K562 (cell line): ENCODE data around the gene TCEAL8. TPM values are rescaled to one million over a fixed set of nuclear protein-coding genes. Genes with fewer than 3 reads are reported as not detected.

ENCODE experiments used
- ADNP ChIP-seq: fragments of 200-800 bp; sonication (Bioruptor generic); IDR thresholded peaks from 2 replicates; pipeline ENCODE4 v1.6.1; 2016; ENCODE audit warnings: missing genetic modification characterization, missing compliant biosample characterization
- CTBP1 ChIP-seq: fragments of 450-650 bp; IDR thresholded peaks from 2 replicates; pipeline ENCODE4 v1.6.1; 2016; ENCODE audit warnings: borderline replicate concordance
- HDAC3 ChIP-seq: fragments of 450-650 bp; IDR thresholded peaks from 2 replicates; pipeline ENCODE4 v1.6.1; 2018; ENCODE audit warnings: borderline replicate concordance, mild to moderate bottlenecking, moderate library complexity; ENCODE audit not compliant: partially characterized antibody
- HMGXB4 ChIP-seq: sonication (generic); formaldehyde crosslinking; IDR thresholded peaks from 2 replicates; pipeline ENCODE4 v1.8.1; 2023; ENCODE audit warnings: mild to moderate bottlenecking, missing genetic modification reagents
- MBD2 ChIP-seq: sonication (generic); IDR thresholded peaks from 2 replicates; pipeline ENCODE4 v1.6.1; 2016; ENCODE audit warnings: low read depth, borderline replicate concordance
- NCOA6 ChIP-seq: fragments of 450-650 bp; IDR thresholded peaks from 2 replicates; pipeline ENCODE4 v1.6.1; 2017; ENCODE audit warnings: mild to moderate bottlenecking
- NR2C2 ChIP-seq, 2 experiments: fragments of 200-800 bp in 1 of 2; sonication (Bioruptor generic) in 1 of 2; sonication (generic) in 1 of 2; formaldehyde crosslinking in 1 of 2; IDR thresholded peaks; 2 replicates each; pipeline versions ENCODE4 v1.6.1 to v1.8.0; 2016 to 2022; ENCODE audit warnings: mild to moderate bottlenecking in 1 of 2, missing compliant biosample characterization in 1 of 2, missing genetic modification characterization in 1 of 2, missing genetic modification reagents in 1 of 2
- SMARCB1 ChIP-seq: IDR thresholded peaks from 2 replicates; pipeline ENCODE4 v1.6.1; 2011; ENCODE audit warnings: improper control_type of control experiment, low read depth; ENCODE audit not compliant: insufficient read length
- STAG1 ChIP-seq: sonication (generic); formaldehyde crosslinking; IDR thresholded peaks from 2 replicates; pipeline ENCODE4 v1.5.0; 2020; ENCODE audit warnings: missing genetic modification reagents, borderline replicate concordance
- ZBTB2 ChIP-seq: fragments of 450-650 bp; IDR thresholded peaks from 2 replicates; pipeline ENCODE4 v1.6.1; 2016; ENCODE audit warnings: antibody characterized with exemption
- ZMIZ1 ChIP-seq, 2 experiments: fragments of 150-350 bp in 1 of 2; IDR thresholded peaks; 2 replicates each; pipeline ENCODE4 v1.6.1; 2012 to 2016; ENCODE audit warnings: low read depth in 2 of 2, low read length in 2 of 2, mild to moderate bottlenecking in 1 of 2, moderate library complexity in 1 of 2
- ZNF253 ChIP-seq: fragments of 250-450 bp; sonication (Bioruptor Pico); conservative IDR thresholded peaks from 2 replicates; pipeline ENCODE4 v1.6.1; 2021; ENCODE audit warnings: mild to moderate bottlenecking
- ZNF41 ChIP-seq: fragments of 250-450 bp; sonication (Bioruptor Pico); conservative IDR thresholded peaks from 2 replicates; pipeline ENCODE4 v1.4.0; 2020; ENCODE audit warnings: mild to moderate bottlenecking
- polyA plus RNA-seq, 8 experiments: library from polyadenylated mRNA; depleted of rRNA in 4 of 8; stranded (reverse) in 5 of 8; unstranded in 3 of 8; fragments of >200 nt; fragmentation: Nextera tagmentation in 2 of 8; fragmentation: Illumina TruSeq in 1 of 8; extraction: Ambion mirVana in 2 of 8; extraction: Trizol in 1 of 8; gene quantifications; 2 replicates each; pipeline versions ENCODE4 v1.2.1 to v1.2.3, GENCODE V29; 2011 to 2014; ENCODE audit warnings: inconsistent platforms in 1 of 8, missing spikeins in 1 of 8
- total RNA-seq, 7 experiments: library from RNA; depleted of rRNA in 6 of 7; stranded (reverse); fragments of >200 nt in 6 of 7; fragmentation: Illumina TruSeq in 2 of 7; extraction: Trizol in 2 of 7; gene quantifications; 2 replicates each; pipeline versions ENCODE4 v1.2.1 to v1.2.3, GENCODE V29; 2011 to 2021; ENCODE audit warnings: low replicate concordance in 1 of 7
- TF ChIP-seq, protein P1 (sequence below): fragments of 250-450 bp; sonication (Bioruptor Pico); IDR thresholded peaks from 2 replicates; pipeline ENCODE4 v1.8.0; 2022; ENCODE audit warnings: inconsistent platforms, mild to moderate bottlenecking, moderate library complexity, borderline replicate concordance
- TF ChIP-seq, protein P2 (sequence below): fragments of 250-450 bp; sonication (Bioruptor Pico); IDR thresholded peaks from 2 replicates; pipeline ENCODE4 v1.4.0; 2020; ENCODE audit warnings: mild to moderate bottlenecking, moderate library complexity

TCEAL8 gene
- total and polyA plus RNA-seq, 9 of the 15 experiments (the other 6 are each of a cell fraction or from before 2014, with no cell fraction given): 49.0 to 178 (median 101) TPM

- TF ChIP-seq, protein P1, sequence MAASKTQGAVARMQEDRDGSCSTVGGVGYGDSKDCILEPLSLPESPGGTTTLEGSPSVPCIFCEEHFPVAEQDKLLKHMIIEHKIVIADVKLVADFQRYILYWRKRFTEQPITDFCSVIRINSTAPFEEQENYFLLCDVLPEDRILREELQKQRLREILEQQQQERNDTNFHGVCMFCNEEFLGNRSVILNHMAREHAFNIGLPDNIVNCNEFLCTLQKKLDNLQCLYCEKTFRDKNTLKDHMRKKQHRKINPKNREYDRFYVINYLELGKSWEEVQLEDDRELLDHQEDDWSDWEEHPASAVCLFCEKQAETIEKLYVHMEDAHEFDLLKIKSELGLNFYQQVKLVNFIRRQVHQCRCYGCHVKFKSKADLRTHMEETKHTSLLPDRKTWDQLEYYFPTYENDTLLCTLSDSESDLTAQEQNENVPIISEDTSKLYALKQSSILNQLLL (CRISPR knock-in tag): no peak
- no peak for TF ChIP-seq SMARCB1
- TF ChIP-seq HDAC3: peak; percentile 79
- TF ChIP-seq, protein P2, sequence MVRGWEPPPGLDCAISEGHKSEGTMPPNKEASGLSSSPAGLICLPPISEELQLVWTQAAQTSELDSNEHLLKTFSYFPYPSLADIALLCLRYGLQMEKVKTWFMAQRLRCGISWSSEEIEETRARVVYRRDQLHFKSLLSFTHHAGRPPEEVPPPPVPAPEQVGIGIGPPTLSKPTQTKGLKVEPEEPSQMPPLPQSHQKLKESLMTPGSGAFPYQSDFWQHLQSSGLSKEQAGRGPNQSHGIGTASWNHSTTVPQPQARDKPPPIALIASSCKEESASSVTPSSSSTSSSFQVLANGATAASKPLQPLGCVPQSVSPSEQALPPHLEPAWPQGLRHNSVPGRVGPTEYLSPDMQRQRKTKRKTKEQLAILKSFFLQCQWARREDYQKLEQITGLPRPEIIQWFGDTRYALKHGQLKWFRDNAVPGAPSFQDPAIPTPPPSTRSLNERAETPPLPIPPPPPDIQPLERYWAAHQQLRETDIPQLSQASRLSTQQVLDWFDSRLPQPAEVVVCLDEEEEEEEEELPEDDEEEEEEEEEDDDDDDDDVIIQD (CRISPR knock-in tag): no peak
- peak; percentile 26; the same call in 1 of the 2 replicates for TF ChIP-seq MBD2
- TF ChIP-seq ZMIZ1 (IDR thresholded peaks at IDR 0.05; ENCODE audit: low read depth in 2 of 2, low read length in 2 of 2): no peak
- TF ChIP-seq HMGXB4: no peak
- no peak for TF ChIP-seq NR2C2 (CRISPR knock-in tag; IDR thresholded peaks at IDR 0.05)
- no peak for TF ChIP-seq NR2C2 (tag; IDR thresholded peaks at IDR 0.05)
- no peak for TF ChIP-seq ADNP (tag)
- no peak for TF ChIP-seq ZNF41 (CRISPR knock-in tag)
- TF ChIP-seq CTBP1: peak; percentile 99
- TF ChIP-seq NCOA6: no peak
- TF ChIP-seq STAG1 (CRISPR knock-in tag): no peak
- no peak for TF ChIP-seq ZNF253 (CRISPR knock-in tag)
- TF ChIP-seq ZBTB2: peak; percentile 73; the same call in 1 of the 2 replicates
Measured at GRCh38 chrX:103233263-103233662, 21.7 kb downstream of the TCEAL8 start (continued).
